ENCODE measurements around the gene IRF8.

- TF ChIP-seq POLR2A (IDR thresholded peaks at IDR 0.05; ENCODE audit: low read length): no peak
- no peak for TF ChIP-seq GATA1 (IDR thresholded peaks at IDR 0.05; ENCODE audit: low read depth, low read length)
Observed at GRCh38 chr16:85955566-85955965, 56.6 kb downstream of the IRF8 start.

All from erythroblast (primary cell).